ENCODE measurements around the gene AICDA.
"Not testable (repeated sequence)": the region's sequence is repeated elsewhere in the genome, so short reads cannot be mapped to it uniquely, and the experiment has no call there.

Gene AICDA

DNA sequence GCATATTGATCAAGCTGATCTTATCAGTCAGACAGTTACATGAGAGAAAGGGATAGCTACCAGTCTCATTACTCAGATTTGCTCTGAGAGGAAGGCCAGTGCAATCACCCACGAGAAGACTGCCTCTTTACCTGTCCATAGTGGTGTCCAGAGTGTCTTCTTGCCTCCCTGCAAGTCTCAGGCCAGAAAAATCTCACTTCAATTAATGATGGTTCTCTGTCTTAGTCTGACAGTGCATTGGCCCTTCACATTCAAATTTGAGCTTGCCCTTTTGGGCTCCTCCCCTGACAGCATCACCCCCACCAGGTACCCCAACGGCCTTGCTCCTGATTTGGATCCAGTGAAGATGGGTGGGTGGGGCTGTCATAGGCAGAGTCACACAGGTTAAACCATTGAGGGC, at the start of gene AICDA:
Gene AICDA (minus strand): TSS at position 231 of the 400 bp plus-strand sequence. CDS start 92 bp downstream, at position 139.
- H3K9me3 Mint-ChIP-seq: no peaks in the 10 kb centered on the region
- H3K27me3 Mint-ChIP-seq (ENCODE audit: low read depth): peaks cover 32% of the 10 kb centered on the region
- H3K4me1 Mint-ChIP-seq (ENCODE audit: low read depth): peaks cover 5% of the 10 kb centered on the region
- no peak within 1 kb of the TSS for H3K4me3 Mint-ChIP-seq
- H3K36me3 Mint-ChIP-seq (ENCODE audit: low read depth): no peaks in the 10 kb centered on the region
- H3K27ac Mint-ChIP-seq: no peak within 1 kb of the TSS

- Mint-ChIP-seq H3K36me3 (ENCODE audit: low read depth) (no peaks in the 10 kb centered on the region), H3K4me3 (no peak overlapping the region), H3K9me3 (no peaks in the 10 kb centered on the region), H3K27ac (no peak overlapping the region), H3K27me3 (ENCODE audit: low read depth) (peaks cover 16% of the 10 kb centered on the region), H3K4me1 (ENCODE audit: low read depth) (no peaks in the 10 kb centered on the region)
These were observed 49.1 kb upstream of the AICDA start for GRCh38 chr12:8661751-8662150.

GRCh38 chr12:8661016-8661415, 48.4 kb upstream of the AICDA start:
- Mint-ChIP-seq H3K27me3 (ENCODE audit: low read depth) (peaks cover 16% of the 10 kb centered on the region), H3K4me3 (no peak overlapping the region), H3K9me3 (no peaks in the 10 kb centered on the region), H3K27ac (no peak overlapping the region), H3K4me1 (ENCODE audit: low read depth) (no peaks in the 10 kb centered on the region), H3K36me3 (ENCODE audit: low read depth) (no peaks in the 10 kb centered on the region)

DNA sequence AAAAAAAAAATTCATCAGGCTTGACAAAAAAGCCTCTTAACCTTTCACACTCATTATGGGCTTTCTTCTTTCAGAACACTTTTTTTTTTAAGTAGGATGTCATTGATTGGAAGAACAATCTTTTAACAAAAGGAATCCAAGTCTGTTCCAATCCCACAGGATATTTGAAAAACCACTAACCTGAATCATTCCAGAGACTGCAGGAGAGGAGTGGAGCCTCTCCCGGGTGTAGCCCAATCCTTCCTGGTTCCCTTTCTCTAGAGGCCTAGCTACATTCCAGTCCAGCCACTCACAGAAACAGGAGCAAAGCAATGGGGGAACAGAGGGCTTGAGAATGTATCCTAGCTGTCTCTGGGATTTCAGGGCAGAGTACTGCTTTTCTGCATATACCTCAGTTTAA, 45.7 kb upstream of the AICDA start:
- Mint-ChIP-seq H3K27me3 (ENCODE audit: low read depth) (peaks cover 23% of the 10 kb centered on the region), H3K4me3 (no peak overlapping the region), H3K27ac (no peak overlapping the region), H3K9me3 (no peaks in the 10 kb centered on the region), H3K4me1 (ENCODE audit: low read depth) (no peaks in the 10 kb centered on the region), H3K36me3 (ENCODE audit: low read depth) (no peaks in the 10 kb centered on the region)

- H3K4me1 Mint-ChIP-seq (ENCODE audit: low read depth): no peaks in the 10 kb centered on the region
- H3K9me3 Mint-ChIP-seq: no peaks in the 10 kb centered on the region
- H3K4me3 Mint-ChIP-seq: no peak overlapping the region
- H3K36me3 Mint-ChIP-seq (ENCODE audit: low read depth): no peaks in the 10 kb centered on the region
- no peak overlapping the region for H3K27ac Mint-ChIP-seq
- peaks cover 48% of the 10 kb centered on the region for H3K27me3 Mint-ChIP-seq (ENCODE audit: low read depth)
These were observed 42.8 kb upstream of the AICDA start for GRCh38 chr12:8655421-8655820.

- H3K27me3 Mint-ChIP-seq (ENCODE audit: low read depth): peaks cover 77% of the 10 kb centered on the region
- H3K4me3 Mint-ChIP-seq: no peak overlapping the region
- H3K4me1 Mint-ChIP-seq (ENCODE audit: low read depth): peaks cover 32% of the 10 kb centered on the region
- H3K36me3 Mint-ChIP-seq (ENCODE audit: low read depth): no peaks in the 10 kb centered on the region
- H3K27ac Mint-ChIP-seq: no peak overlapping the region
- no peaks in the 10 kb centered on the region for H3K9me3 Mint-ChIP-seq
These were observed 36.0 kb upstream of the AICDA start for GRCh38 chr12:8648576-8649205.

DNA sequence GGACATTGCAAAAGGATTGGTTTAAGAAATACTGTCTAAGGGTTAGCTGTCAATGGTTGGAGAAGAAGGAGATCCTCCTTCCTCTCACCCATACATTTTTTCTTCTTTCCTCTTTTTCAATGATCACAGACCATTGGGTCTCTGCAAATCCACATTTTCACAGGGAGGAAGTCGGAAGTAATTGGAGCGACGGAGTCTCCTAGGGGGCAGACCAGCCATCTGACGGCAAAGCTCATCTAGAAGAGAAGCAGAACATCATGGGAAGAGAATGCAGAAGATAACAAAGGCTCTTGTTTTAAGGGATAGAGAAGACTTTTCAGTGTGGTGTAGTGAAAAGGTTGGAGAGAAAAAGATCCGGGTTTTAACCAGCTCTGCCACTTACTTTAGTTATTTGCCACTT, 35.3 kb upstream of the AICDA start:
- peaks cover 34% of the 10 kb centered on the region for H3K4me1 Mint-ChIP-seq (ENCODE audit: low read depth)
- no peaks in the 10 kb centered on the region for H3K36me3 Mint-ChIP-seq (ENCODE audit: low read depth)
- peaks cover 74% of the 10 kb centered on the region for H3K27me3 Mint-ChIP-seq (ENCODE audit: low read depth)
- H3K9me3 Mint-ChIP-seq: no peaks in the 10 kb centered on the region
- no peak overlapping the region for H3K27ac Mint-ChIP-seq
- H3K4me3 Mint-ChIP-seq: no peak overlapping the region

DNA sequence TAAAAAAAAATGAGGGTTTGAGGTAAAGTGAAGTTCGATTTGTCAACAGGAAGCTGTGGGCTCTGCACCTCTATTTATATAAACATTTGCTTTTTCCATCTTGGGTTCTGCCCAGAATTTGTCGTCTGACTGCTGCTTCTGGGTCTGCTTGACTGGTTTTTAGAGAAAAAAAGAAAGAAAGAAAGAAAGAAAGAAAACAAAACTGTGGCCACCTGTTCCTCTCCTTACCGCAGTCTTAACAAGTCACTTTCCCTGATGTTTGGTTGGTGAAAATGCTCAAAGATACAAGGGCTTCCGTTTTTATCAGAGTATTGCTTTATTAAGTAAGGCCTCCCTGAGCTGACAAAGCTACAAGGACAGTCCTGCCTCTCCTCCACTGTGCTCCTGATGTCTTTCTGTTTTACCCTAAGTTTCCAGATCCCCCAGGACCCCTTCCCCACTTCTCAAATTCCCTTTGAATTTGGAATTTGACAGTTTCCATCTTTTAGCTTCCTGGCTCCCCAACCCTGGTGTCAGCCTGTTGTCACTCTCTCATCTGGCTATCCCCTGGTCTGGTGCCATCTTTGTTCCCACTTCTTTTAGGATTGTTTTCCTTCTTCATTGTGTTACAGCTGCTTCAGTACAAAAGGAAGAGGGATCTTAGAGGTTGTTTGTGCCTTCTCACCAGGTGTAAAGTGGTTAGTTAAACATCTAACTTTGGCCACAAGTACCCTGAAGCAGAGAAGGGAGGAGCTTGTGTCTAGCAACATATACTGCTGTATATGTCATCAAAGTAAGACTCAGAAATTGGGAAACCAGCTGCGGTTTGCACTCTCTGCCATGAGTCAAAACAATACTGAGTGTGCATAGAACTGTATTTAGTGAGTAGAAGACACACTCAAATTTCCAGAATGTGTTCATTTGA, 31.9 kb upstream of the AICDA start:
- H3K36me3 Mint-ChIP-seq (ENCODE audit: low read depth): no peaks in the 10 kb centered on the region
- peak overlapping the region; percentile 80 for H3K27ac Mint-ChIP-seq
- no peaks in the 10 kb centered on the region for H3K9me3 Mint-ChIP-seq
- H3K27me3 Mint-ChIP-seq (ENCODE audit: low read depth): peaks cover 67% of the 10 kb centered on the region
- H3K4me3 Mint-ChIP-seq: peak overlapping the region; percentile 66
- peaks cover 34% of the 10 kb centered on the region for H3K4me1 Mint-ChIP-seq (ENCODE audit: low read depth)

- no peak overlapping the region for H3K4me3 Mint-ChIP-seq
- no peaks in the 10 kb centered on the region for H3K9me3 Mint-ChIP-seq
- peaks cover 19% of the 10 kb centered on the region for H3K4me1 Mint-ChIP-seq (ENCODE audit: low read depth)
- H3K27ac Mint-ChIP-seq: no peak overlapping the region
- peaks cover 67% of the 10 kb centered on the region for H3K27me3 Mint-ChIP-seq (ENCODE audit: low read depth)
- H3K36me3 Mint-ChIP-seq (ENCODE audit: low read depth): no peaks in the 10 kb centered on the region
These were observed 30.1 kb upstream of the AICDA start for GRCh38 chr12:8642775-8643174.

GRCh38 chr12:8639936-8640335, 27.3 kb upstream of the AICDA start:
- Mint-ChIP-seq H3K27ac (no peak overlapping the region), H3K4me3 (no peak overlapping the region), H3K27me3 (ENCODE audit: low read depth) (peaks cover 73% of the 10 kb centered on the region), H3K36me3 (ENCODE audit: low read depth) (no peaks in the 10 kb centered on the region), H3K4me1 (ENCODE audit: low read depth) (peaks cover 15% of the 10 kb centered on the region), H3K9me3 (no peaks in the 10 kb centered on the region)

- Mint-ChIP-seq H3K9me3 (no peaks in the 10 kb centered on the region), H3K27me3 (ENCODE audit: low read depth) (peaks cover 73% of the 10 kb centered on the region), H3K4me3 (no peak overlapping the region), H3K27ac (no peak overlapping the region), H3K36me3 (ENCODE audit: low read depth) (no peaks in the 10 kb centered on the region), H3K4me1 (ENCODE audit: low read depth) (peaks cover 5% of the 10 kb centered on the region)
These were observed 26.3 kb upstream of the AICDA start for GRCh38 chr12:8638951-8639350.

DNA sequence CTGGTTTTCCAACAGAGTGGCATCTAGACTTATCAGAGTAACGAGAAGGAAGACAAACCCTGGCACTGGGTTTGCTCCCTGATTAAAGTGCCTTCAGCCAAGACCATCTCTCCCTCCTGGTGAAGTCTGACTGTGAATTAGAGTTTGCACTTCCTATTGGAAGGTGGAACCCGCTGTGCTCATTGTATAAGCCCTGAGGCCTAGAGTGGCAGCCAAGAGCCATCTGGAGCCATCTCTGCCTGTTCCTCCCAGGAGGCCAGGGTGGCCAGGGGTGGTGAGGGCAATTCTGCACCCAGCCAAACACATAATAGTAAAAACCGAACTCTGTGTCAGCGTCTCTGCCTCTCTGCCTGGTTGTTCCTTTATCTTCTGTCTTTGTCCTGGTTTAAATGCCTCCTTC, 25.0 kb upstream of the AICDA start:
- Mint-ChIP-seq H3K9me3 (no peaks in the 10 kb centered on the region), H3K27ac (no peak overlapping the region), H3K4me3 (no peak overlapping the region), H3K27me3 (ENCODE audit: low read depth) (peaks cover 66% of the 10 kb centered on the region), H3K36me3 (ENCODE audit: low read depth) (no peaks in the 10 kb centered on the region), H3K4me1 (ENCODE audit: low read depth) (no peaks in the 10 kb centered on the region)

- no peaks in the 10 kb centered on the region for H3K4me1 Mint-ChIP-seq (ENCODE audit: low read depth)
- H3K27ac Mint-ChIP-seq: no peak overlapping the region
- no peak overlapping the region for H3K4me3 Mint-ChIP-seq
- H3K27me3 Mint-ChIP-seq (ENCODE audit: low read depth): peaks cover 66% of the 10 kb centered on the region
- no peaks in the 10 kb centered on the region for H3K36me3 Mint-ChIP-seq (ENCODE audit: low read depth)
- no peaks in the 10 kb centered on the region for H3K9me3 Mint-ChIP-seq
These were observed 24.6 kb upstream of the AICDA start for GRCh38 chr12:8637244-8637643.

GRCh38 chr12:8636581-8636980, 23.9 kb upstream of the AICDA start:
- no peak overlapping the region for H3K27ac Mint-ChIP-seq

GRCh38 chr12:8636007-8636346, 23.3 kb upstream of the AICDA start:
- H3K4me1 Mint-ChIP-seq (ENCODE audit: low read depth); H3K27ac Mint-ChIP-seq; H3K9me3 Mint-ChIP-seq; H3K4me3 Mint-ChIP-seq; H3K36me3 Mint-ChIP-seq (ENCODE audit: low read depth): not testable (repeated sequence)
- H3K27me3 Mint-ChIP-seq (ENCODE audit: low read depth): peaks cover 63% of the 10 kb centered on the region

More at GRCh38 chr12:8636581-8636980, 23.9 kb upstream of the AICDA start:
- H3K4me1 Mint-ChIP-seq (ENCODE audit: low read depth): no peaks in the 10 kb centered on the region
- no peak overlapping the region for H3K4me3 Mint-ChIP-seq
- peaks cover 60% of the 10 kb centered on the region for H3K27me3 Mint-ChIP-seq (ENCODE audit: low read depth)
- H3K36me3 Mint-ChIP-seq (ENCODE audit: low read depth): no peaks in the 10 kb centered on the region
- H3K9me3 Mint-ChIP-seq: no peaks in the 10 kb centered on the region

Measured in T-helper 1 cell treated with Interleukin-12 subunit alpha and Interleukin-12 subunit beta and Interleukin-4 antibody, amounts not matched to agents 30 μg/mL and 1 μg/mL, for 36 hours (primary cell).